Measurements from ENCODE around the gene TNXB.
"Not testable (repeated sequence)": the region's sequence is repeated elsewhere in the genome, so short reads cannot be mapped to it uniquely, and the experiment has no call there.

TNXB gene

GRCh38 chr6:32056254-32056653 lies 52.9 kb downstream of the TNXB start:
- DNase-seq (ENCODE audit: low spot score): no peak

- not testable (repeated sequence) for DNase-seq (ENCODE audit: low spot score)
Measured at GRCh38 chr6:32055756-32056155, 53.4 kb downstream of the TNXB start.

GRCh38 chr6:32053314-32053713 lies 55.8 kb downstream of the TNXB start:
- DNase-seq (ENCODE audit: low spot score): not testable (repeated sequence)

- DNase-seq (ENCODE audit: low spot score): not testable (repeated sequence)
Measured at GRCh38 chr6:32052626-32053025, 56.5 kb downstream of the TNXB start.

- no peak for DNase-seq (ENCODE audit: low spot score)
Measured at GRCh38 chr6:32050562-32050961, 58.6 kb downstream of the TNXB start.

GRCh38 chr6:32049736-32050135 lies 59.4 kb downstream of the TNXB start:
- not testable (repeated sequence) for DNase-seq (ENCODE audit: low spot score)

GRCh38 chr6:32049149-32049548 lies 60.0 kb downstream of the TNXB start:
- not testable (repeated sequence) for DNase-seq (ENCODE audit: low spot score)

- peak; percentile 44 for DNase-seq (ENCODE audit: low spot score)
Measured at GRCh38 chr6:32047855-32048766, 61.0 kb downstream of the TNXB start.

- DNase-seq (ENCODE audit: low spot score): no peak
Measured at GRCh38 chr6:32047539-32047854, 61.6 kb downstream of the TNXB start.

GRCh38 chr6:32047084-32047478 lies 62.1 kb downstream of the TNXB start:
- no peak for DNase-seq (ENCODE audit: low spot score)

GRCh38 chr6:32046450-32047083 lies 62.6 kb downstream of the TNXB start:
- DNase-seq (ENCODE audit: low spot score): no peak

- DNase-seq (ENCODE audit: low spot score): no peak
Measured at GRCh38 chr6:32045811-32046449, 63.2 kb downstream of the TNXB start.

- DNase-seq (ENCODE audit: low spot score): not testable (repeated sequence)
Measured at GRCh38 chr6:32044916-32045315, 64.2 kb downstream of the TNXB start.

- not testable (repeated sequence) for DNase-seq (ENCODE audit: low spot score)
Measured at GRCh38 chr6:32043589-32044380, 65.4 kb downstream of the TNXB start.

GRCh38 chr6:32042276-32042675 lies 66.9 kb downstream of the TNXB start:
- not testable (repeated sequence) for DNase-seq (ENCODE audit: low spot score)

GRCh38 chr6:32041385-32041784 lies 67.8 kb downstream of the TNXB start:
- not testable (repeated sequence) for DNase-seq (ENCODE audit: low spot score)

- DNase-seq (ENCODE audit: low spot score): not testable (repeated sequence)
Measured at GRCh38 chr6:32041050-32041321, 68.2 kb downstream of the TNXB start.

- not testable (repeated sequence) for DNase-seq (ENCODE audit: low spot score)
Measured at GRCh38 chr6:32040299-32041049, 68.7 kb downstream of the TNXB start.

GRCh38 chr6:32039321-32040274 lies 69.5 kb downstream of the TNXB start:
- DNase-seq (ENCODE audit: low spot score): not testable (repeated sequence)

GRCh38 chr6:32038878-32039277 lies 70.3 kb downstream of the TNXB start:
- not testable (repeated sequence) for DNase-seq (ENCODE audit: low spot score)
